PC-9 (cell line): ENCODE data around the gene EVI5. TPM values are rescaled to one million over a fixed set of nuclear protein-coding genes. Genes with fewer than 3 reads are reported as not detected.
"Not testable (repeated sequence)": the region's sequence is repeated elsewhere in the genome, so short reads cannot be mapped to it uniquely, and the experiment has no call there.

Source experiments
- BruUV-seq: library from RNA; stranded (reverse); fragments of 400-500 nt; replicated peaks from 2 replicates; lab custom pipeline; 2021; lab: Mats Ljungman, UMichigan
- CTCF ChIA-PET: fragments of 300-600 bp; sonication (Branson Sonifier 250); formaldehyde crosslinking; loops from one replicate; lab custom pipeline; 2022; ENCODE audit warnings: antibody characterized with exemption; lab: Charles Lee
- POLR2A ChIA-PET: fragments of 300-600 bp; sonication (Branson Sonifier 250); formaldehyde crosslinking; loops from one replicate; lab custom pipeline; 2022; ENCODE audit warnings: antibody characterized with exemption; ENCODE audit not compliant: unreplicated experiment; lab: Charles Lee
- DNase-seq, 2 experiments: peaks; one replicate each; pipeline versions ENCODE4 v3.0.0 to v3.0.0-alpha.2; 2015 to 2022; ENCODE audit warnings: mixed read lengths in 1 of 2
- H2AFZ ChIP-seq: fragments of 200-600 bp; sonication (generic); 2 replicates; pipeline ENCODE4 v1.8.1; 2017; ENCODE audit warnings: antibody characterized with exemption
- H3F3A ChIP-seq: fragments of 200-600 bp; sonication (generic); 2 replicates; pipeline ENCODE4 v1.8.1; 2017; ENCODE audit warnings: antibody characterized with exemption, mild to moderate bottlenecking, low read depth; ENCODE audit not compliant: insufficient read depth
- H3K27ac ChIP-seq: fragments of 200-600 bp; sonication (generic); 2 replicates; pipeline ENCODE4 v1.6.1; 2016; ENCODE audit warnings: mixed run types
- H3K27me3 ChIP-seq: fragments of 200-600 bp; sonication (generic); 2 replicates; pipeline ENCODE4 v1.6.1; 2016; ENCODE audit warnings: low read depth, mixed run types; ENCODE audit not compliant: insufficient read depth
- H3K36me3 ChIP-seq: fragments of 200-600 bp; sonication (generic); 2 replicates; pipeline ENCODE4 v1.6.1; 2016; ENCODE audit warnings: low read depth, mixed run types
- H3K4me1 ChIP-seq: fragments of 200-600 bp; sonication (generic); replicated peaks from 2 replicates; pipeline ENCODE4 v1.6.1; 2016; ENCODE audit warnings: mixed run types; ENCODE audit not compliant: insufficient read depth
- H3K4me2 ChIP-seq: fragments of 200-600 bp; sonication (generic); 2 replicates; pipeline ENCODE4 v1.6.1; 2017; ENCODE audit warnings: mixed run types
- H3K4me3 ChIP-seq: fragments of 200-600 bp; sonication (generic); 2 replicates; pipeline ENCODE4 v1.6.1; 2016; ENCODE audit warnings: mixed run types
- H3K79me2 ChIP-seq: fragments of 200-600 bp; sonication (generic); 2 replicates; pipeline ENCODE4 v1.6.1; 2017; ENCODE audit warnings: low read depth, mixed run types
- H3K9me2 ChIP-seq: fragments of 200-600 bp; sonication (generic); 2 replicates; pipeline ENCODE4 v1.8.1; 2017; ENCODE audit warnings: mild to moderate bottlenecking; ENCODE audit not compliant: insufficient read depth
- H3K9me3 ChIP-seq: fragments of 200-600 bp; sonication (generic); 2 replicates; pipeline ENCODE4 v1.8.1; 2016; ENCODE audit warnings: low read depth; ENCODE audit not compliant: insufficient read depth
- H4K20me1 ChIP-seq: fragments of 200-600 bp; sonication (generic); 2 replicates; pipeline ENCODE4 v1.8.1; 2017; ENCODE audit not compliant: insufficient read depth
- EZH2 ChIP-seq: fragments of 200-600 bp; sonication (generic); IDR thresholded peaks from 2 replicates; pipeline ENCODE4 v1.8.0; 2017; ENCODE audit warnings: antibody characterized with exemption, low read depth
- intact Hi-C: fragments of 100-400 bp; cut with micrococcal nuclease; formaldehyde crosslinking; loops from one replicate; pipeline ENCODE4 v1.10.0; 2022; ENCODE audit not compliant: unreplicated experiment
- total RNA-seq: library from RNA; stranded (reverse); gene quantifications from 2 replicates; pipeline ENCODE4 v1.2.3, GENCODE V29; 2021
- TF ChIP-seq, protein P1 (sequence below): fragments of 200-600 bp; sonication (generic); conservative IDR thresholded peaks from 2 replicates; pipeline ENCODE4 v1.6.1; 2017; ENCODE audit warnings: mixed run types, antibody characterized with exemption, mild to moderate bottlenecking, moderate library complexity

EVI5 gene
- total RNA-seq, 1 experiment from 2014 or later = 32.0 TPM

DNA sequence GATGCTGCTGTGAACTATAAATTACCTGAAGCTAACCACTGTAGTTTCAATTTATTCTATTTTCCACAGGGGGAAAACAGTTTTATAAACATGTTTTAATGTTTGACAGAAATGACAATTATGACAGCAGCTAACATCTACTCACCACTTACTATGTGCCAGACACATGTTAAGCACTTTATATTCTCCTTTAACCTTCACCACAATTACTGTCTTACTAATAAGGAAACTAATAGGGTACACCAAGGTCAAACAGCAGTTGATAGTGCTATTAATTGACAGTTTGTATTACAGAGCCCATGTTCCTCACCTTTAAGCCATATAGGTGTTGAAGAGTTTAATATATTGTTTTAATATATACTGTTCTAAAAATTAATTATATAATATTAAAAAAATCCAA, 146.4 kb downstream of the EVI5 start:
- no peak for DNase-seq
- Histone ChIP-seq H3K36me3 (no peaks in the 10 kb centered on the region), H3K9me2 (no peaks in the 10 kb centered on the region), H4K20me1 (no peaks in the 10 kb centered on the region), H3K27me3 (no peaks in the 10 kb centered on the region), H3K79me2 (no peaks in the 10 kb centered on the region), H3K27ac (no peak overlapping the region), H3K4me3 (no peak overlapping the region), H3K4me2 (no peak overlapping the region), H2AFZ (no peak overlapping the region), H3K9me3 (no peaks in the 10 kb centered on the region; the same call in 1 of the 2 replicates), H3F3A (no peaks in the 10 kb centered on the region; the same call in 1 of the 2 replicates), H3K4me1 (no peaks in the 10 kb centered on the region)
- BruUV-seq = no TSS peak
- TF ChIP-seq, protein P1, sequence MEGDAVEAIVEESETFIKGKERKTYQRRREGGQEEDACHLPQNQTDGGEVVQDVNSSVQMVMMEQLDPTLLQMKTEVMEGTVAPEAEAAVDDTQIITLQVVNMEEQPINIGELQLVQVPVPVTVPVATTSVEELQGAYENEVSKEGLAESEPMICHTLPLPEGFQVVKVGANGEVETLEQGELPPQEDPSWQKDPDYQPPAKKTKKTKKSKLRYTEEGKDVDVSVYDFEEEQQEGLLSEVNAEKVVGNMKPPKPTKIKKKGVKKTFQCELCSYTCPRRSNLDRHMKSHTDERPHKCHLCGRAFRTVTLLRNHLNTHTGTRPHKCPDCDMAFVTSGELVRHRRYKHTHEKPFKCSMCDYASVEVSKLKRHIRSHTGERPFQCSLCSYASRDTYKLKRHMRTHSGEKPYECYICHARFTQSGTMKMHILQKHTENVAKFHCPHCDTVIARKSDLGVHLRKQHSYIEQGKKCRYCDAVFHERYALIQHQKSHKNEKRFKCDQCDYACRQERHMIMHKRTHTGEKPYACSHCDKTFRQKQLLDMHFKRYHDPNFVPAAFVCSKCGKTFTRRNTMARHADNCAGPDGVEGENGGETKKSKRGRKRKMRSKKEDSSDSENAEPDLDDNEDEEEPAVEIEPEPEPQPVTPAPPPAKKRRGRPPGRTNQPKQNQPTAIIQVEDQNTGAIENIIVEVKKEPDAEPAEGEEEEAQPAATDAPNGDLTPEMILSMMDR = no peak
- no peak for TF ChIP-seq EZH2
- CTCF ChIA-PET = no interaction called here
- intact Hi-C loops = no loop called here
- POLR2A ChIA-PET = no interaction called here

DNA sequence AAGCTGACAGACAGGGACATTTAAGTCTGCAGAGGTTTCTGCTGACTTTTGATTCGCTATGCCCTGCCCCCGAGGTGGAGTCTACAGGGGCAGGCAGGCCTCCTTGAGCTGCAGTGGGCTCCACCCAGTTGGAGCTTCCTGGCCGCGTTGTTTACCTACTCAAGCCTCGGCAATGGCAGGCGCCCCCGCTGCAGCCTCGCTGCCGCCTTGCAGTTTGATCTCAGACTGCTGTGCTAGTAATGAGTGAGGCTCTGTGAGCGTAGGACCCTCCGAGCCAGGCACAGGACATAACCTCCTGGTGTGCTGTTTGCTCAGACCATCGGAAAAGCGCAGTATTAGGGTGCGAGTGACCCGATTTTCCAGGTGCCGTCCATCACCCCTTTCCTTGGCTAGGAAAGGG, 149.7 kb downstream of the EVI5 start:
- H3K4me3 ChIP-seq, intact Hi-C loops, H2AFZ ChIP-seq, H3F3A ChIP-seq, H3K36me3 ChIP-seq, POLR2A ChIA-PET, CTCF ChIA-PET, H3K27ac ChIP-seq, H3K4me1 ChIP-seq, BruUV-seq, H3K4me2 ChIP-seq, H4K20me1 ChIP-seq, H3K27me3 ChIP-seq, H3K9me2 ChIP-seq, H3K9me3 ChIP-seq, H3K79me2 ChIP-seq, DNase-seq: not testable (repeated sequence)

DNA sequence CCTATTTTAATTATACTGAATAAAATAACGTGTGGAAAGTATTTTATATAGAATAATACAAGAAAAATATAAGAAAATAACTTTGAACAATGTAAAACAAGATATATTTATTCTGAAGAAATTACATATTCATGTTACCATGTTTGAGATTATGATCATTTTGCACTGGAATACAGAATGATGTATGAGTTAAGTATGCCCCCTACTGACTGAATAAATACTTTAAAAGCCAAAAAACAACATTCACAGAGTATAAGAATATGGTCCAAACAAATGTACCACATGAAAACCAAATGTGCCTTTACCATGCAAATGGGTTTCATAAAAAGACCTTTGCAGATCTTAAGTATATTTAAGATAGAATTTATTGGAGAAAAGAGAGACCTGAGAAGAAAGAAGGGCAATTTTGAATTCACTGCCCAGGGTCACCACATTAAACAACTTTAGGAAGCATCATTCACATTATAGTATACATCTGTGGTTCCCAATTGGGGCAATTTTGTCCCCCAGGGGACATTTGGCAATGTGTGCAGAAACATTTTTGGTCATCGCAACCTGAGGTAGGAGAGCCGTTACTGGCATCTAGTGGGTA, 161.6 kb downstream of the EVI5 start:
- Histone ChIP-seq H3K9me2 (no peaks in the 10 kb centered on the region), H3K79me2 (no peaks in the 10 kb centered on the region), H4K20me1 (no peaks in the 10 kb centered on the region), H2AFZ (no peak overlapping the region), H3K4me1 (no peaks in the 10 kb centered on the region), H3K36me3 (no peaks in the 10 kb centered on the region), H3K9me3 (no peaks in the 10 kb centered on the region), H3K27ac (no peak overlapping the region), H3K4me3 (no peak overlapping the region), H3F3A (no peaks in the 10 kb centered on the region), H3K27me3 (no peaks in the 10 kb centered on the region), H3K4me2 (no peak overlapping the region)
- DNase-seq = no peak
- no TSS peak for BruUV-seq
- intact Hi-C loops = loop anchor here (2.0 kb wide), 1 partner anchor 626 kb away; no protein-coding TSS in a partner anchor
- ChIA-PET POLR2A (interaction anchor here (0.5 kb wide), 1 partner anchor 219 kb away, joined by 10 read pairs; no protein-coding TSS in a partner anchor), CTCF (no interaction called here)
- TF ChIP-seq, protein P1 = peak; percentile 80
- no peak for TF ChIP-seq EZH2
